Panc1 (cell line): ENCODE data around the gene SPR. TPM values are rescaled to one million over a fixed set of nuclear protein-coding genes. Genes with fewer than 3 reads are reported as not detected.

Experiments used
- ATAC-seq: fragments of 200-7000 bp; cut with Tn5 transposase; 2 replicates; pipeline ENCODE4 v1.9.1; 2020; ENCODE audit warnings: mild to moderate bottlenecking, moderate library complexity
- BruUV-seq: library from RNA; stranded (reverse); fragments of 400-500 nt; replicated peaks from 2 replicates; lab custom pipeline; 2021; lab: Mats Ljungman, UMichigan
- CTCF ChIA-PET: fragments of 300-600 bp; sonication (Branson Sonifier 250); formaldehyde crosslinking; loops from one replicate; lab custom pipeline; 2022; ENCODE audit warnings: antibody characterized with exemption; lab: Charles Lee
- POLR2A ChIA-PET: fragments of 300-600 bp; sonication (Branson Sonifier 250); formaldehyde crosslinking; loops from one replicate; lab custom pipeline; 2022; ENCODE audit warnings: antibody characterized with exemption; lab: Charles Lee
- DNase-seq: peaks from one replicate; pipeline ENCODE4 v3.0.0-alpha.2; 2010; ENCODE audit warnings: low read depth, low spot score
- H3K27ac ChIP-seq: 2 replicates; pipeline ENCODE4 v1.5.1; 2011; ENCODE audit warnings: mild to moderate bottlenecking, low read length, inconsistent platforms
- H3K27me3 ChIP-seq: fragments of 200-500 bp; sonication (Bioruptor generic); 2 replicates; pipeline ENCODE4 v1.6.0; 2014; ENCODE audit warnings: low read length, inconsistent platforms; ENCODE audit not compliant: control insufficient read depth, insufficient read depth
- H3K36me3 ChIP-seq: fragments of 200-500 bp; sonication (Bioruptor generic); 2 replicates; pipeline ENCODE4 v1.5.1; 2014; ENCODE audit warnings: inconsistent platforms, mild to moderate bottlenecking, low read length, moderate library complexity; ENCODE audit not compliant: control insufficient read depth, insufficient read depth
- H3K4me1 ChIP-seq: 2 replicates; pipeline ENCODE4 v1.5.1; 2011; ENCODE audit warnings: inconsistent platforms, mild to moderate bottlenecking, low read length, moderate library complexity; ENCODE audit not compliant: control insufficient read depth, insufficient read depth
- H3K4me3 ChIP-seq, 2 experiments: 2 replicates each; pipeline ENCODE4 v1.5.1; 2011 to 2012; ENCODE audit warnings: low read depth in 2 of 2, low read length in 2 of 2, mild to moderate bottlenecking in 2 of 2, inconsistent platforms in 1 of 2, moderate library complexity in 1 of 2
- H3K9me3 ChIP-seq: fragments of 200-500 bp; sonication (Bioruptor generic); 2 replicates; pipeline ENCODE4 v1.5.1; 2014; ENCODE audit warnings: low read depth, mild to moderate bottlenecking, inconsistent platforms, low read length, moderate library complexity; ENCODE audit not compliant: control insufficient read depth, insufficient read depth
- CTCF ChIP-seq: fragments of 450-650 bp; IDR thresholded peaks from 2 replicates; pipeline ENCODE4 v1.5.1; 2017; ENCODE audit warnings: mild to moderate bottlenecking
- POLR2AphosphoS5 ChIP-seq: IDR thresholded peaks from 2 replicates; pipeline ENCODE4 v1.6.1; 2012; ENCODE audit warnings: mild to moderate bottlenecking, low read depth, low read length, moderate library complexity
- SIN3A ChIP-seq: IDR thresholded peaks from 2 replicates; pipeline ENCODE4 v1.6.1; 2012; ENCODE audit warnings: low read depth, mild to moderate bottlenecking, low read length, moderate library complexity, borderline replicate concordance; ENCODE audit not compliant: insufficient read depth
- TCF7L2 ChIP-seq: IDR thresholded peaks from 2 replicates; pipeline ENCODE4 v1.6.1; 2011; ENCODE audit warnings: mild to moderate bottlenecking, low read depth, low read length, inconsistent platforms
- in situ Hi-C: cut with HindIII; loops from 2 replicates; pipeline ENCODE4 v1.10.0; 2016; ENCODE audit warnings: low sequenced_read_pairs, low pct_unique_long_range_greater_than_20kb
- intact Hi-C: fragments of 100-400 bp; cut with micrococcal nuclease; formaldehyde crosslinking; loops from one replicate; pipeline ENCODE4 v1.10.0; 2022; ENCODE audit not compliant: unreplicated experiment
- total RNA-seq: library from RNA; stranded (reverse); gene quantifications from one replicate; pipeline ENCODE4 v1.2.1, GENCODE V29; 2021; ENCODE audit not compliant: unreplicated experiment
- TF ChIP-seq, protein P1 (sequence below), 2 experiments: IDR thresholded peaks; 2 replicates each; pipeline ENCODE4 v1.6.1; 2011 to 2012; ENCODE audit warnings: low read depth in 2 of 2, control low read depth in 1 of 2, low read length in 1 of 2, mild to moderate bottlenecking in 1 of 2, moderate library complexity in 1 of 2; ENCODE audit not compliant: insufficient read depth in 1 of 2

The SPR gene
- total RNA-seq, 1 experiment from 2014 or later = 75.4 TPM

- no TSS peak for BruUV-seq
- ChIA-PET POLR2A (no interaction called here), CTCF (no interaction called here)
- no peak overlapping the region for H3K27ac ChIP-seq
- H3K36me3 ChIP-seq = no peaks in the 10 kb centered on the region
- no peaks in the 10 kb centered on the region for H3K27me3 ChIP-seq
- no peak overlapping the region for H3K4me3 ChIP-seq
- in situ Hi-C loops (no loop called here), intact Hi-C loops (no loop called here)
- DNase-seq (no peak), ATAC-seq (no peak)
- TF ChIP-seq POLR2AphosphoS5 (no peak), SIN3A (no peak), CTCF (no peak), TCF7L2 (no peak)
- TF ChIP-seq, protein P1, sequence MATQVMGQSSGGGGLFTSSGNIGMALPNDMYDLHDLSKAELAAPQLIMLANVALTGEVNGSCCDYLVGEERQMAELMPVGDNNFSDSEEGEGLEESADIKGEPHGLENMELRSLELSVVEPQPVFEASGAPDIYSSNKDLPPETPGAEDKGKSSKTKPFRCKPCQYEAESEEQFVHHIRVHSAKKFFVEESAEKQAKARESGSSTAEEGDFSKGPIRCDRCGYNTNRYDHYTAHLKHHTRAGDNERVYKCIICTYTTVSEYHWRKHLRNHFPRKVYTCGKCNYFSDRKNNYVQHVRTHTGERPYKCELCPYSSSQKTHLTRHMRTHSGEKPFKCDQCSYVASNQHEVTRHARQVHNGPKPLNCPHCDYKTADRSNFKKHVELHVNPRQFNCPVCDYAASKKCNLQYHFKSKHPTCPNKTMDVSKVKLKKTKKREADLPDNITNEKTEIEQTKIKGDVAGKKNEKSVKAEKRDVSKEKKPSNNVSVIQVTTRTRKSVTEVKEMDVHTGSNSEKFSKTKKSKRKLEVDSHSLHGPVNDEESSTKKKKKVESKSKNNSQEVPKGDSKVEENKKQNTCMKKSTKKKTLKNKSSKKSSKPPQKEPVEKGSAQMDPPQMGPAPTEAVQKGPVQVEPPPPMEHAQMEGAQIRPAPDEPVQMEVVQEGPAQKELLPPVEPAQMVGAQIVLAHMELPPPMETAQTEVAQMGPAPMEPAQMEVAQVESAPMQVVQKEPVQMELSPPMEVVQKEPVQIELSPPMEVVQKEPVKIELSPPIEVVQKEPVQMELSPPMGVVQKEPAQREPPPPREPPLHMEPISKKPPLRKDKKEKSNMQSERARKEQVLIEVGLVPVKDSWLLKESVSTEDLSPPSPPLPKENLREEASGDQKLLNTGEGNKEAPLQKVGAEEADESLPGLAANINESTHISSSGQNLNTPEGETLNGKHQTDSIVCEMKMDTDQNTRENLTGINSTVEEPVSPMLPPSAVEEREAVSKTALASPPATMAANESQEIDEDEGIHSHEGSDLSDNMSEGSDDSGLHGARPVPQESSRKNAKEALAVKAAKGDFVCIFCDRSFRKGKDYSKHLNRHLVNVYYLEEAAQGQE (IDR thresholded peaks at IDR 0.05; ENCODE audit: insufficient read depth in 1 of 2, low read depth in 2 of 2, low read length in 1 of 2) = no peak
- no peaks in the 10 kb centered on the region for H3K9me3 ChIP-seq
- no peaks in the 10 kb centered on the region for H3K4me1 ChIP-seq
These were observed 51.2 kb downstream of the SPR start for GRCh38 chr2:72938455-72938854.

GRCh38 chr2:72940361-72940760, 53.2 kb downstream of the SPR start:
- ATAC-seq (no peak), DNase-seq (no peak)
- no peak overlapping the region for H3K27ac ChIP-seq
- POLR2A ChIA-PET = no interaction called here
- TF ChIP-seq CTCF = no peak
- TF ChIP-seq, protein P1 (IDR thresholded peaks at IDR 0.05; ENCODE audit: insufficient read depth in 1 of 2, low read depth in 2 of 2, low read length in 1 of 2) = no peak
- TF ChIP-seq SIN3A = no peak
- TF ChIP-seq TCF7L2 = no peak
- no peak for TF ChIP-seq POLR2AphosphoS5
- H3K27me3 ChIP-seq = no peaks in the 10 kb centered on the region
- CTCF ChIA-PET = interaction anchor here (0.6 to 1.1 kb wide), 2 partner anchors 47 to 223 kb away, joined by 5 to 11 read pairs; no protein-coding TSS in a partner anchor
- H3K4me1 ChIP-seq = no peaks in the 10 kb centered on the region
- BruUV-seq = no TSS peak
- intact Hi-C loops (no loop called here), in situ Hi-C loops (no loop called here)
- no peak overlapping the region for H3K4me3 ChIP-seq
- no peaks in the 10 kb centered on the region for H3K9me3 ChIP-seq
- H3K36me3 ChIP-seq = no peaks in the 10 kb centered on the region
